Measurements from ENCODE around the gene LAIR1. TPM values are rescaled to one million over a fixed set of nuclear protein-coding genes. Genes with fewer than 3 reads are reported as not detected.

The LAIR1 gene
- polyA plus RNA-seq, 1 of the 3 experiments (the other 2 are of a cell fraction), result not detected

- Histone ChIP-seq H3K9me3 (no peaks in the 10 kb centered on the region), H3F3A (replicated peaks; ENCODE audit: insufficient read depth) (no peaks in the 10 kb centered on the region), H3K4me3 (ENCODE audit: low read depth in 2 of 2, low read length in 1 of 2) (no peak overlapping the region), H3K9me2 (no peaks in the 10 kb centered on the region), H3K27me3 (ENCODE audit: insufficient read depth) (peaks cover 68% of the 10 kb centered on the region), H3K4me2 (no peak overlapping the region), H3K27ac (ENCODE audit: low read depth in 2 of 2, low read length in 1 of 2) (no peak overlapping the region), H3K4me1 (ENCODE audit: control insufficient read depth in 1 of 2, insufficient read depth in 2 of 2, low read depth in 1 of 2, low read length in 1 of 2) (no peaks in the 10 kb centered on the region), H3K9ac (no peak overlapping the region), H4K20me1 (ENCODE audit: insufficient read depth) (no peaks in the 10 kb centered on the region), H2AFZ (ENCODE audit: low read depth) (no peak overlapping the region), H3K79me2 (ENCODE audit: insufficient read depth) (no peaks in the 10 kb centered on the region), H3K36me3 (replicated peaks in 1 of 2; ENCODE audit: control insufficient read depth in 1 of 2, insufficient read depth in 2 of 2, low read length in 1 of 2) (no peaks in the 10 kb centered on the region)
- ChIA-PET CTCF (no interaction called here), POLR2A (no interaction called here)
- TF ChIP-seq RCOR1 (IDR thresholded peaks at IDR 0.05; ENCODE audit: low read length), result no peak
- TF ChIP-seq TEAD4 (IDR thresholded peaks at IDR 0.05; ENCODE audit: borderline replicate concordance, insufficient read depth), result no peak
- TF ChIP-seq MEF2A (IDR thresholded peaks at IDR 0.05; ENCODE audit: borderline replicate concordance, low read depth), result no peak
- no peak for TF ChIP-seq CHD2 (IDR thresholded peaks at IDR 0.05; ENCODE audit: low read length, partially characterized antibody)
- TF ChIP-seq RAD21 (IDR thresholded peaks at IDR 0.05; ENCODE audit: low read length), result no peak
- no peak for TF ChIP-seq FOXM1 (IDR thresholded peaks at IDR 0.05; ENCODE audit: low read depth)
- no peak for TF ChIP-seq ELF1 (IDR thresholded peaks at IDR 0.05)
- TF ChIP-seq CTCF (IDR thresholded peaks at IDR 0.05), result no peak
- TF ChIP-seq MXI1 (IDR thresholded peaks at IDR 0.05; ENCODE audit: low read depth, low read length), result no peak
- TF ChIP-seq EP300 (IDR thresholded peaks at IDR 0.05; ENCODE audit: borderline replicate concordance in 1 of 2, low read depth in 1 of 2, low read length in 1 of 2), result no peak
- TF ChIP-seq GATA2 (CRISPR knock-in tag; IDR thresholded peaks at IDR 0.05), result no peak
- no peak for TF ChIP-seq ZBTB33 (IDR thresholded peaks at IDR 0.05; ENCODE audit: borderline replicate concordance, low read depth)
- TF ChIP-seq PBX3 (IDR thresholded peaks at IDR 0.05), result no peak
- TF ChIP-seq EZH2phosphoT487 (IDR thresholded peaks at IDR 0.05; ENCODE audit: borderline replicate concordance, low read depth), result no peak
- no peak for TF ChIP-seq TAF1 (IDR thresholded peaks at IDR 0.05; ENCODE audit: borderline replicate concordance, low read depth, low read length)
- no peak for TF ChIP-seq JUND (IDR thresholded peaks at IDR 0.05)
- DNase-seq, result no peak
- 11% methylated on average over 4 of the region's 4 CpGs for WGBS (ENCODE audit: low lambda C conversion rate)
Observed at GRCh38 chr19:54343868-54344267, 20.9 kb downstream of the LAIR1 start.
